Stimulated activated CD8-positive, alpha-beta memory T cell treated with anti-CD3 and anti-CD28 coated beads, Interleukin-4, amount 100 ng/mL, for 48 hours (primary cell): ENCODE data around the gene SPATA31A5.
"Not testable (repeated sequence)": the region's sequence is repeated elsewhere in the genome, so short reads cannot be mapped to it uniquely, and the experiment has no call there.

Experiments used
- DNase-seq: peaks from one replicate; pipeline ENCODE4 v3.0.0-alpha.2; 2020

The SPATA31A5 gene

GRCh38 chr9:60914107-60914506 is at the start of gene SPATA31A5:
TSS of gene SPATA31A5 (plus strand) at chr9:60914407. CDS start at chr9:60914436, 29 bp downstream.
- DNase-seq: not testable (repeated sequence)

DNA sequence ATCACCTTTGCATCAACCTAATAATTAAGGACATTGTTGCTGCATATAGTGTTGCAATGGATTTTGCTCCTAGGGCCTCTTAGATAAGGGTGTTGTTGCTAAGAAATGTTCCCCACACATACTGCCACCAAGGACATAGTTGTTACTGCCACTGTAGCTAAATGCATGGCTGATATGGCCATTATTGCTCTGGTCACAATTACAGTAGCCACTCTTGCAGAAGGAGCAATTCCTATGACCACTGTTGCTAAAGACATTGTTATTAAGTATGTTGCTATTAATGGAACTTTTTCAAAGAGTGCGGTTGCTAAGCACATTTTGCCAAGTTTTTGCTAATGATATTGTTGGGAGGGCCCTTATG is 48.8 kb downstream of the SPATA31A5 start:
- not testable (repeated sequence) for DNase-seq

- not testable (repeated sequence) for DNase-seq
Measured at GRCh38 chr9:60966382-60966781, 52.2 kb downstream of the SPATA31A5 start.
